Islet of Langerhans (tissue), 1 donor: ENCODE measurements around the gene RIN3.
"Not testable (repeated sequence)": the region's sequence is repeated elsewhere in the genome, so short reads cannot be mapped to it uniquely, and the experiment has no call there.

Experiments
- FAIRE-seq: peaks from one replicate; lab custom pipeline; 2011; peaks lifted over from hg19 to GRCh38; lab: Jason Lieb, UNC

Gene RIN3

GRCh38 chr14:92528486-92529100, 15.0 kb downstream of the RIN3 start:
- FAIRE-seq, result no peak

- no peak for FAIRE-seq
Observed at GRCh38 chr14:92529903-92530302, 16.3 kb downstream of the RIN3 start.

GRCh38 chr14:92531106-92531873, 17.7 kb downstream of the RIN3 start:
- FAIRE-seq, result no peak

- no peak for FAIRE-seq
Observed at GRCh38 chr14:92532490-92533163, 19.0 kb downstream of the RIN3 start.

- no peak for FAIRE-seq
Observed at GRCh38 chr14:92534932-92535643, 21.5 kb downstream of the RIN3 start.

GRCh38 chr14:92536231-92536630, 22.6 kb downstream of the RIN3 start:
- not testable (repeated sequence) for FAIRE-seq

GRCh38 chr14:92538412-92538985, 24.9 kb downstream of the RIN3 start:
- FAIRE-seq, result no peak

GRCh38 chr14:92539419-92539818, 25.8 kb downstream of the RIN3 start:
- no peak for FAIRE-seq

GRCh38 chr14:92539875-92540274, 26.3 kb downstream of the RIN3 start:
- no peak for FAIRE-seq

- no peak for FAIRE-seq
Observed at GRCh38 chr14:92540472-92541048, 27.0 kb downstream of the RIN3 start.

- FAIRE-seq, result no peak
Observed at GRCh38 chr14:92542766-92543554, 29.4 kb downstream of the RIN3 start.

- FAIRE-seq, result no peak
Observed at GRCh38 chr14:92544051-92544720, 30.6 kb downstream of the RIN3 start.

GRCh38 chr14:92546347-92547053, 32.9 kb downstream of the RIN3 start:
- no peak for FAIRE-seq

- no peak for FAIRE-seq
Observed at GRCh38 chr14:92549105-92549858, 35.7 kb downstream of the RIN3 start.

- FAIRE-seq, result no peak
Observed at GRCh38 chr14:92549859-92550230, 36.3 kb downstream of the RIN3 start.

GRCh38 chr14:92551044-92551841, 37.7 kb downstream of the RIN3 start:
- no peak for FAIRE-seq

- FAIRE-seq, result no peak
Observed at GRCh38 chr14:92552066-92552465, 38.5 kb downstream of the RIN3 start.

- no peak for FAIRE-seq
Observed at GRCh38 chr14:92553438-92553837, 39.9 kb downstream of the RIN3 start.
